ENCODE results near the gene CLEC2D. TPM values are rescaled to one million over a fixed set of nuclear protein-coding genes. Genes with fewer than 3 reads are reported as not detected.

CLEC2D gene
- total and polyA plus RNA-seq, 10 of the 15 experiments (the other 5 are each of a cell fraction or from before 2014, with no cell fraction given) = 4.6 to 29.8 (median 16.0) TPM

- 0 out of 2 replicates have a peak, but pooled peaks have one; percentile 40 for TF ChIP-seq MLLT1 (IDR thresholded peaks at IDR 0.05)
- TF ChIP-seq RUNX3 (IDR thresholded peaks at IDR 0.05; ENCODE audit: low read length) = peak; percentile 28; the same call in 1 of the 2 replicates
- no peak for TF ChIP-seq SIX5 (IDR thresholded peaks at IDR 0.05; ENCODE audit: low read depth, low read length, severe bottlenecking)
- TF ChIP-seq CHD4 (IDR thresholded peaks at IDR 0.05) = no peak
Observed at GRCh38 chr12:9647825-9648700, 21.4 kb upstream of the CLEC2D start (continued).

DNA sequence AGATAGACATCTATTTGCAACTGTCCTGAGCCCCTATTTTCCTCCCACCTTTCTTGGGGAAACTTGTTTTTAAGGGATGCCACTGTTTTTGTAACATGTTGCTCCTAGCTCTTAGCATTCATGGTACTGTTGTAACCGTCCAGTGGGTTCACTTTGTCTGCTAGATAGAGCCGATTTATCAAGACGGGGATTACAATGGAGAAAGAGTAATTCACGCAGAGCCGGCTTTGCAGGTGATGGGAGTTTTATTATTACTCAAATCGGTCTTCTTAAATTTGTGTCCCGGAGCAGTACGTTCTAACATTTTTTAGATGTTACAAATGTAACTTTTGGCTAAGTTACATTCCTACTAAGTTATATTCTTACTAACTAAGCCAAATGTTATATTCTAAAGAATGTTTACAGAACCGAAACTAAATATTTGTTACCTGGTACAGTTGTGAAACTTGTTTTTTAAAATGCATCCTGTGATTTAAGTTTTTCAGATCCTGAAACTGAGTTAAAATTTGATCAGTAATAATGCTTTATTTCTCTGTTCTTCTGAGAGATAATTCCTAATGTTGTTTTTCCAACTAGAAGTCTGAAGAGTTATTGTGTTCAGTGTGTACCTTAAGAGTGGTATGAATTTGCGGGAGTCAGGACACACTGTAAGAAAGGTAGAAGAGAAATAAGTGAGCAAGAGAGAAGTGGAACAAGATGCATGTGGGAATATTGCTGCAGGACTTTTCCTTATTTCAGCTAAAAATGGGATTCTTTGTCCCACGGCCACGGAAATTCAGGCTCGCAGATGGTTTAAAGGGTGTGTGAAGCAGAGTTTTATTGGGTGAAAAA lies 20.6 kb upstream of the CLEC2D start:
- ATAC-seq = peak; percentile 21; the same call in 2 of the 3 replicates
- FAIRE-seq = no peak
- H3K27me3 ChIP-seq (replicated peaks in 1 of 2; ENCODE audit: control insufficient read depth in 2 of 2, insufficient read depth in 2 of 2, low read length in 1 of 2) = no peaks in the 10 kb centered on the region
- H3K4me1 ChIP-seq (ENCODE audit: control insufficient read depth, insufficient read depth, low read length) = peaks cover 14% of the 10 kb centered on the region
- no peak for DNase-seq (ENCODE audit: low read depth, low spot score)
- no peaks in the 10 kb centered on the region for H4K20me1 ChIP-seq (ENCODE audit: control insufficient read depth, insufficient read depth)
- ChIA-PET CTCF (interaction anchor here (1.0 to 1.7 kb wide), 3 partner anchors 14 to 94 kb away, joined by 3 to 10 read pairs (median 5); no protein-coding TSS in a partner anchor), POLR2A (interaction anchor here (1.5 kb wide), 1 partner anchor 21 kb away, joined by 7 read pairs; the partner anchor contains the start of gene CLEC2D), RAD21 (ENCODE audit: unreplicated experiment) (interaction anchor here (1.0 to 1.9 kb wide), 4 partner anchors 10 to 59 kb away, joined by 3 to 14 read pairs (median 7); partner anchors contain the start of gene CLEC2D), SMC1A (ENCODE audit: uncharacterized antibody, unreplicated experiment) (interaction anchor here (0.9 to 2.3 kb wide), 6 partner anchors 14 to 291 kb away, joined by 3 to 17 read pairs (median 7); partner anchors contain the start of gene CLEC2D)
- peaks cover 3% of the 10 kb centered on the region; the same call in 2 of the 3 replicates for H3K9me3 ChIP-seq (replicated peaks; ENCODE audit: control insufficient read depth, insufficient read depth, low read length)
- TSS peak; percentile 76 for BruUV-seq (replicated peaks)
- H3K9ac ChIP-seq (ENCODE audit: control insufficient read depth, insufficient read depth, low read length) = peak overlapping the region; percentile 73
- H2AFZ ChIP-seq (ENCODE audit: control insufficient read depth, low read depth, low read length) = no peak overlapping the region
- peak overlapping the region; percentile 81 for H3K27ac ChIP-seq (ENCODE audit: control insufficient read depth, insufficient read depth)
- under 1% methylated on average over 13 of the region's 13 CpGs for whole genome bisulfite sequencing (ENCODE audit: insufficient coverage, insufficient replicate concordance, low lambda C conversion rate, missing lambda C conversion rate)
- in situ Hi-C loops (cut with MboI) = loop anchor here (5.0 kb wide), 1 partner anchor 83 kb away; the partner anchor contains the start of gene CLECL1
- peaks cover 0 to 4% of the 10 kb centered on the region in 2 experiments; a peak in 2 of 4 replicates for H3K36me3 ChIP-seq (ENCODE audit: control insufficient read depth in 2 of 2, insufficient read depth in 2 of 2, low read length in 1 of 2)
- intact Hi-C loops (cut with micrococcal nuclease; ENCODE audit: unreplicated experiment) = loop anchor here (1.0 to 5.0 kb wide), 2 partner anchors 20 to 287 kb away; partner anchors contain the start of gene CLEC2D
- peaks cover 36% of the 10 kb centered on the region for H3K79me2 ChIP-seq (ENCODE audit: control insufficient read depth, insufficient read depth, low read length)
- H3K4me2 ChIP-seq (ENCODE audit: control insufficient read depth, insufficient read depth) = peak overlapping the region; percentile 97
- H3K4me3 ChIP-seq = peak overlapping the region; percentile 79
- no peak for TF ChIP-seq MYB (IDR thresholded peaks at IDR 0.05; ENCODE audit: borderline replicate concordance, low read depth, low read length)
- peak; percentile 24; the same call in 1 of the 2 replicates for TF ChIP-seq SPI1 (IDR thresholded peaks at IDR 0.05; ENCODE audit: borderline replicate concordance, insufficient read depth, low read depth, low read length)
- TF ChIP-seq ATF3 (IDR thresholded peaks at IDR 0.05; ENCODE audit: borderline replicate concordance, extremely low read depth, low read depth, low read length) = no peak
- TF ChIP-seq JUNB (IDR thresholded peaks at IDR 0.05) = peak; percentile 46; the same call in 1 of the 2 replicates
- TF ChIP-seq, protein P1, sequence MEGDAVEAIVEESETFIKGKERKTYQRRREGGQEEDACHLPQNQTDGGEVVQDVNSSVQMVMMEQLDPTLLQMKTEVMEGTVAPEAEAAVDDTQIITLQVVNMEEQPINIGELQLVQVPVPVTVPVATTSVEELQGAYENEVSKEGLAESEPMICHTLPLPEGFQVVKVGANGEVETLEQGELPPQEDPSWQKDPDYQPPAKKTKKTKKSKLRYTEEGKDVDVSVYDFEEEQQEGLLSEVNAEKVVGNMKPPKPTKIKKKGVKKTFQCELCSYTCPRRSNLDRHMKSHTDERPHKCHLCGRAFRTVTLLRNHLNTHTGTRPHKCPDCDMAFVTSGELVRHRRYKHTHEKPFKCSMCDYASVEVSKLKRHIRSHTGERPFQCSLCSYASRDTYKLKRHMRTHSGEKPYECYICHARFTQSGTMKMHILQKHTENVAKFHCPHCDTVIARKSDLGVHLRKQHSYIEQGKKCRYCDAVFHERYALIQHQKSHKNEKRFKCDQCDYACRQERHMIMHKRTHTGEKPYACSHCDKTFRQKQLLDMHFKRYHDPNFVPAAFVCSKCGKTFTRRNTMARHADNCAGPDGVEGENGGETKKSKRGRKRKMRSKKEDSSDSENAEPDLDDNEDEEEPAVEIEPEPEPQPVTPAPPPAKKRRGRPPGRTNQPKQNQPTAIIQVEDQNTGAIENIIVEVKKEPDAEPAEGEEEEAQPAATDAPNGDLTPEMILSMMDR (IDR thresholded peaks at IDR 0.05 in 2 of 3, conservative IDR thresholded peaks at IDR 0.05 in 1 of 3; ENCODE audit: control insufficient read depth in 2 of 3, extremely low read depth in 1 of 3, insufficient read depth in 1 of 3, low read depth in 3 of 3, low read length in 3 of 3) = no peak
- peak; percentile 54 for TF ChIP-seq FOXM1 (IDR thresholded peaks at IDR 0.05; ENCODE audit: low read depth, low read length)
- TF ChIP-seq BMI1 (IDR thresholded peaks at IDR 0.05; ENCODE audit: borderline replicate concordance) = peak; percentile 18; the same call in 1 of the 2 replicates
- no peak for TF ChIP-seq HDAC6 (IDR thresholded peaks at IDR 0.05; ENCODE audit: unreplicated experiment)
- no peak for TF ChIP-seq MXI1 (IDR thresholded peaks at IDR 0.05; ENCODE audit: low read depth, low read length)

Data from GM12878 (cell line).